ENCODE data around the gene WAS.

Gene WAS

GRCh38 chrX:48711929-48712505 lies 28.4 kb downstream of the WAS start:
- DNase-seq (ENCODE audit: low read depth in 2 of 2) = no peak

- no peak for DNase-seq (ENCODE audit: low read depth in 2 of 2)
Measured at GRCh38 chrX:48713847-48714246, 30.2 kb downstream of the WAS start.

DNA sequence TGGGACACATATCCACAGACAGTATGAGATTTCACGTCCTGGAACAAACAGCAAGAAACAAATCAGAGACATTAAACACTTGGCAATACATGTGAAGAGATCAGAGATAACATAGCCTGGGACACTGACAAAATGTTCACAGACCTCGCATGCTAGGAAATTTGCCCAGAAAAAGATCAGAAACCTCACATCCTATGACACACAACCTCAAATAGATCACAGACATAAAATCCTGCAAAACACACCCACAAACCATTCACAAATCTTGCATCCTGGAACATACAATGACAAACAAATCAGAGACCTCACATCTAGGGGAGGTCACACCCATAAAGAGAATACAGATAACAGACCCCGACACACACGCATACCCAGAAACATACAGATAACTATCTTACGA lies 31.0 kb downstream of the WAS start:
- DNase-seq (ENCODE audit: low read depth in 2 of 2) = no peak

GRCh38 chrX:48715072-48715471 lies 31.5 kb downstream of the WAS start:
- DNase-seq (ENCODE audit: low read depth in 2 of 2) = no peak

GRCh38 chrX:48715876-48716502 lies 32.4 kb downstream of the WAS start:
- no peak for DNase-seq (ENCODE audit: low read depth in 2 of 2)

- DNase-seq (ENCODE audit: low read depth in 2 of 2) = no peak
Measured at GRCh38 chrX:48719958-48720357, 36.4 kb downstream of the WAS start.

- DNase-seq (ENCODE audit: low read depth in 2 of 2) = no peak
Measured at GRCh38 chrX:48720577-48721250, 37.1 kb downstream of the WAS start.

DNA sequence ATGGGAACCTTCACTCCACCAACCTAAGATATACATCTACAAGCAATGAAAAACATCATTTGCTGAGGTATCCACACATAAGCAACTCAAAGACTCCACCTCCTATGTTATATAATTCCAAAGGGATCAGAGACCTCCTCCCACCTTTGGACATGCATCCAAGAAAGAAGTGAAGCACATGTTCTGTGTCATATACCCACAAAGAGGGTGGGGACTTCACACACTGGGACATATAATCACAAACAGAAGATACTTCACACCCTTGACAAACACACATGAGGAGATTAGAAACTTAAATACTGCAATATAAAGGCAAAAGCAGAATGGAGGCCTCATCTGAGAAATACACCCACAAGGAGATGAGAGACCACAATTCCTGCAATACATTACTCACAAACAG lies 38.3 kb downstream of the WAS start:
- no peak for DNase-seq (ENCODE audit: low read depth in 2 of 2)

DNA sequence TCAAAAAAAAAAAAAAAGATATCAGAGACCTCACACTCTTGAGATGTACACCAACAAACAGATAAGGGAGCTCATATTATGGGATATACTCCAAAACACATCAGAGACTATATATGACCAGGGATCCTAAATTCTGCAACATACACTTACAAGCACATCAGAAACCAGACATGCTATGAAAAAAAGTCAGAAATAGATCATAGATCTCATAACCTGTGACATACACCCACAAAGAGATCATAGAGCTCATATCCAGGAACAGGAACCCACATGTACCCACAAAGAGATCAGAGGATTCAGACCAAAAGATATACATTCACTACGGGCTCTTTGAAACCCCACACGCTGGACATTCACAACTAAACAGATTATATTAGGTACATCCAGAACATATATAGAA lies 43.0 kb downstream of the WAS start:
- no peak for DNase-seq (ENCODE audit: low read depth in 2 of 2)

DNA sequence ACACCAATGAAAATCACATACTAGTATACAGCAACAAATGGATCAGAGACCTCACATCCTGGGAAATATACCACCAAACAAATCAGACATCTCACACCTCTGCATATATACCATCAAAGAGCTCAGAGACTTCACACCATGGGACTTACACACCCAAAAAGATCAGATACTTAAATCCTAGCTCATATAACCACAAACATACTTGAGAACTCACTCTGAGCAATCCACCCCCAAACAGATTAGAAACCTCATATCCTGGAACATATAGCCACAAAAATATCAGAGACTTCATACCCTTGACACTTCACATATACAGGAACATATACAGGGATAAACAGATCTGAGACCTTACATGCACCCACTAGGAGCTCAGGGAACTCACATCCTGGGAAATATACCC lies 45.1 kb downstream of the WAS start:
- DNase-seq (ENCODE audit: low read depth in 2 of 2) = no peak

- no peak for DNase-seq (ENCODE audit: low read depth in 2 of 2)
Measured at GRCh38 chrX:48736303-48736702, 52.7 kb downstream of the WAS start.

DNA sequence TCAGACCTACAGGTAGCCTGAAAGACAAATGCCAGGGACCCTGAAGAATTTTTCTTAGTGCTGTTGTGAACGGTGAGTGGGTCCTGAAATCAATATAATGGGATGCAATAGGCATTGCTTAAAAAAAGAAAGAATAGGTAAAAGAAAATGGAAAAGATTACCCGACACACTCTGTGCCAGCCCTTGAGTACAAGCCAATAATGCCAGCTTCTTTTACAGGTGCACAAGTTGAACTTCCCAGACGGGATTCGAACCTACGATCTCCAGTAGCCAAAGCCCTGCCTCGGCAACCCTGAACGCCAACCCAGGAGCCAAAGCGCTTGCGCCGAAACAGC lies 53.2 kb downstream of the WAS start:
- no peak for DNase-seq (ENCODE audit: low read depth in 2 of 2)

- DNase-seq (ENCODE audit: low read depth in 2 of 2) = peak; percentile 69 to 76
Measured at GRCh38 chrX:48737213-48737938, 53.8 kb downstream of the WAS start.

DNA sequence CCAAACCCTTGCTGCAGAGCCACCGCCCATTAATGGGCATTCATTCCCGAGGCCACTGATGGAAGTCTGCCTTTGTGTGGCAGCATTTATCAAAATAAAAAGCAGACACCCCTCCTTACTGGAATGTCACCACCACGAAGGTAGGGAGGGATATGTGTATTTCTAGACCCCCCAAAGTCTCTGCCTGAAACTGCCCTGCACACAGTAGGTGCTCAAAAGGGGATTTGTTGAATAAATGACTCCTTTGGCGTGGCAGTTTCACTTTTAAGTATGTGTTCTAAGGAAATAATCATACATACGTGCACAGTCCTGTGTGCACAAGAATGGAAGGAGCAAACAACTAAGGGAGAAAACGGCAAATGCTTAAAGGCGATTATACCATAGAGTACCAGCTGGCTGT lies 54.3 kb downstream of the WAS start:
- no peak for DNase-seq (ENCODE audit: low read depth in 2 of 2)
